HG03469 (cell line): ENCODE measurements around the gene MYCBP2.
"Not testable (repeated sequence)": the region's sequence is repeated elsewhere in the genome, so short reads cannot be mapped to it uniquely, and the experiment has no call there.

ENCODE experiments used
- ATAC-seq: cut with Tn5 transposase; IDR thresholded peaks from one replicate; pipeline ENCODE4 v1.9.1; 2021; ENCODE audit warnings: mild to moderate bottlenecking, moderate library complexity, moderate number of reproducible peaks; ENCODE audit not compliant: unreplicated experiment

Gene MYCBP2

GRCh38 chr13:77299587-77299986 is 27.3 kb downstream of the MYCBP2 start:
- no peak for ATAC-seq

GRCh38 chr13:77298426-77298825 is 28.5 kb downstream of the MYCBP2 start:
- ATAC-seq: peak; percentile 53

- ATAC-seq: no peak
Observed at GRCh38 chr13:77291774-77292173, 35.1 kb downstream of the MYCBP2 start.

- no peak for ATAC-seq
Observed at GRCh38 chr13:77290342-77290741, 36.6 kb downstream of the MYCBP2 start.

DNA sequence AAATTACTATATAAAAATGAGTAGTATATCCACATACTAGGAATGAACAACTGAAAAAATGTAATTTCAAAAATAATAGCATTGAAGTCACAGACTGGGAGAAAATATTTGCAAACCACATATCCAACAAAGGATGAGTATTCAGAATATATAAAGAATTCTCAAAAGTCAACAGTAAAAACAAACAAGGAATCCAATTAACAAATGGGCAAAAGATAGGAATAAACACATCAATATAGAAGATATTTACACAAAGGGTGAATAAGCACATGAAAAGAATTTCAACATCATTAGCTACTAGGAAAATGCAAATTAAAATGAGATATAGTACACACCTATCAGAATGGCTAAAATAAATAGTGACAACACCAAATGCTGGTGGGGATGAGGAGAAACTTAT is 37.0 kb downstream of the MYCBP2 start:
- no peak for ATAC-seq

DNA sequence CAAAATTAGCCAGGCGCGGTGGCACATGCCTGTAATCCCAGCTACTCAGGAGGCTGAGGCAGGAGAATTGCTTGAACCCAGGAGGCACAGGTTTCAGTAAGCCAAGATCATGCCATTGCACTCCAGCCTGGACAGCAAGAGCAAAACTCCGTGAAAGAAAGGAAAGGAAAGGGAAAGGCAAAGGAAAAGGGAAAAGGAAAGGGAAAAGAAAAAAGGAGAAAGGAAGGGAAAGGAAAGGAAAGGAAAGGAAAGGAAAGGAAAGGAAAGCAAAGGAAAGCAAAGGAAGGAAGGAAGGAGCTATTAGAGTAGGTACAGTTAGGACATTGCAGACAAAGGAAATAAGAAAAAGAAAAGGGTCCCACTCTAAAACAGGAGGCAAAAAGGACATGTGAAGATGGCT is 41.3 kb downstream of the MYCBP2 start:
- ATAC-seq: not testable (repeated sequence)

DNA sequence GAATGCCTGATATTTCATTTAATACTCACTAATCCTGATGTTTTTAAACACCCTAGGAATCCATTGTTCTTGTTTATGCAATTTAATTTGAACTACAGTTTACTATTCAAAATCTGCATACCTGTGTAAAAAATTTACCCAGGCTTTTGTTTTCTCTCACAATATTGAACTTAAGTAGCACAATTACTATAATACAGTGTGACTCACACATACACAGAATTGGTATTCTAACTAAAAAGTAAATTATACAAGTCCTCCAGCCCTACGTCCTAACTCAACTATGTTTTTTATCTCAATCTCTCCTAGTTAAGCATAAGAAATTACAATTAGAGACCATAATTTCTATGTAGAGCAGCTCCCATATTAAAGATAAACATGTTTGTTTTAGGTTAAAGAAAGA is 41.8 kb downstream of the MYCBP2 start:
- no peak for ATAC-seq

DNA sequence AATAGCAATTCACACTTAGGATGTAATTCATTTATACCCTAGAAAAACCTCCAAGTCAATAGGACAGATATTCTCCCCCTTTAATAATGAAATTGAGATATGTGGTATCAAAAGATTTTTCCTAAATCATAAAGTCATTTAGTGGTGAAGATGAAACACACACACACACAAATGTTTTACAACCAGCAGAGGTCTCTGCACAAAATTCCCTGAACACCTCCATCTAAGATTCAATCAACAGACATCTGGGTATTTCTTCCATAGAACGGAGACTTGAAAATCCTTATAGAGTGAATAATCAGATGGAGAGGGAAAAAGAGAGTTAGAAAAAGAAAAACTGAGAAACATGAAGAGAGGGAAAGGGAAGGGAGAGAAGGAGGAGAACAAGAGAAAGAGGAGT is 52.8 kb downstream of the MYCBP2 start:
- no peak for ATAC-seq

DNA sequence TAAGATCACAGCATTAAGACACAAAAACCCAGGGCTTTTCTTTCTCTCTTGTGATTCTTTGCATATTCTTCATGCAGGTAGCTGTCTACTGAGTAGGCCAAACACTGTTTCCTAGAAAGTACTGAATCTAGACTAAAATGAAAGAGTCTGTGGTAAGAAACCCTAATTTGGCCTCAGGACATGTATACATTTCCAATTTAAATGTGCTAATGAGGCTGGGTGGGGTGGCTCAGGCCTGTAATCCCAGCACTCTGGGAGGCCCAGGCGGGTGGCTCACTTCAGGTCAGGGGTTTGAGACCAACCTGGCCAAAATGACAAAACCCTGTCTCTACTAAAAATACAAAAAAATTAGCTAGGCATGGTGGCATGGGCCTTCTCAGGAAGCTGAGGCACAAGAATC is 57.8 kb downstream of the MYCBP2 start:
- ATAC-seq: no peak

DNA sequence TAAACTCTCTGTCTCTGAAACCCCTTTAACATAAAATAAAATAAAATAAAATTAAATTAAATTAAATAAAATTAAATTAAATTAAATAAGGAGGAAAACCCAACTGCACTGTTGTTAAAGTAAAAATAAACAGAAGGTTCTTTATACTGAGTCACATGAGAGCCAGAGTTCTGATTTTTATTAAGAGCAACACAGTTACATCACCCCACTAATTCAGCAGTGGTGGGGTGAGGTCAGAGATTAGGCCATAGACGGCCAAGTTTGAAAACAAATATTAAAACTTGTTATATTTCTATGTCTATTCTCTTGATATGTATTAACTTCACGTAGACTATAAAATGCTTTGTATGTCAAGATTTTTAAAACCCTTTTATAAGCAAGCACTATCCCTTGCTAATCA is 59.5 kb downstream of the MYCBP2 start:
- no peak for ATAC-seq

GRCh38 chr13:77265336-77265735 is 61.6 kb downstream of the MYCBP2 start:
- no peak for ATAC-seq

- no peak for ATAC-seq
Observed at GRCh38 chr13:77262198-77262597, 64.7 kb downstream of the MYCBP2 start.

- no peak for ATAC-seq
Observed at GRCh38 chr13:77250975-77251374, 75.9 kb downstream of the MYCBP2 start.

- ATAC-seq: not testable (repeated sequence)
Observed at GRCh38 chr13:77245224-77245623, 81.7 kb downstream of the MYCBP2 start.

DNA sequence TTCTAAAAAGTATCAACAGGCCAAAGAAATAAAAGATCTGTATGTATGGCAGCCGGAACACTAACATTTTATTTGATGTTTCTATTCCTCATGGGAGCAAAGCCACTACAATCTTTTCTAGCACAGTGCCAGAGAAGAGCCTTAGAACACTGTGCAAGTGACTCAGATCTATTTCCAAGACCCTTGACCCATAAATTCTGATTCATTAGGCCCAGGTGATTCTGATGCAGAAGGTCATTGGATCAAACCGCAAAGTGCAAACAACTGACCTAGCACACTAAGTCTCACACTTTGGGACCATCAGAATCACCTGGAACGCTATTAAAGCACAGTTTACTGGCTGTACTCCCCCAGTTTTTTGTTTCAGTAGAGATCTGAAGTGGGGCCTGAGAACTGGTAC is 87.6 kb downstream of the MYCBP2 start:
- no peak for ATAC-seq

DNA sequence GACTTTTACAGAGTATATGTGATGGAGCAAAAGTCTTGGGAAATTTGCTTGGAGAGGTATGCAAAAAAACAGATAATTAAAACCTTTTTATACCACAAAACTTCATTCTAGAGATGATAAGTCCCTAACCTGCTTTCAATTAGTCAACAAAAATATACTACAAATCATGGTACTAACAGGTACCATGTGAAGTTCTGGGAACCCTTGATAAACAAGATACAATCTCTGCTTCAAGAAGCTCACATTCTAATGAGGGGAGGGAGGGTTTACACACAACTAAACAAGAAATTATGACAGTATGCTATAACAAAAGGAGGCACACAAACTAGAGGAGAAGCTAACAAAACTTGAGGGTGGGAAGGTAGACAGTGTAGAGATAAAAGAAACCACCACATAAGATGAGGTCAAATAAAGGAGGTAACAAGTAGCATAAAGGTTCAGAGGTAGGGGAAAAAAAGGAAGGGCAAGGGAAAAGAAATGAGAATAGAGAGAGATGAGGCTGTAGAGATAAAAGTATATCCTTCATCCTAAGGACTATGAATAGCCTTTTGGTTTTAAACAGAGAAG is 91.4 kb downstream of the MYCBP2 start:
- ATAC-seq: no peak

DNA sequence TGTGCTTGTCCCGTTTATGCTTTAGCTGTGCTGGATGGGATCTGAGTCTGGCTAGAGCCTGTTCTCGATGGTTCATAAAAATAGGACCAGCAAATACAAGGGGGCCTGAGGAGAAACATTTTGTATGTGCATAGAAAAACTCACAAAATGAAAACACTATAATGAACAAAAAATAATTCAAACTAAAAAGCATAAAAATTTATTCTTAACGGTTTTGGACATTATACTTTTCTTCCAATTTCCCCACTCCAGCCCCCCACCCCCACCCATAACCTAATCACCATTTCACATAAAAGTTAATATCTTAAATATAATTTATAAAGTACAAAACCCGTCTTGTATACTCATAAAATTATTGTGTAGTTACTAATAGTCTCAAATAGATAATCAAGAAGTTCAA is 93.7 kb downstream of the MYCBP2 start:
- ATAC-seq: no peak

GRCh38 chr13:77230560-77230959 is 96.3 kb downstream of the MYCBP2 start:
- ATAC-seq: no peak

DNA sequence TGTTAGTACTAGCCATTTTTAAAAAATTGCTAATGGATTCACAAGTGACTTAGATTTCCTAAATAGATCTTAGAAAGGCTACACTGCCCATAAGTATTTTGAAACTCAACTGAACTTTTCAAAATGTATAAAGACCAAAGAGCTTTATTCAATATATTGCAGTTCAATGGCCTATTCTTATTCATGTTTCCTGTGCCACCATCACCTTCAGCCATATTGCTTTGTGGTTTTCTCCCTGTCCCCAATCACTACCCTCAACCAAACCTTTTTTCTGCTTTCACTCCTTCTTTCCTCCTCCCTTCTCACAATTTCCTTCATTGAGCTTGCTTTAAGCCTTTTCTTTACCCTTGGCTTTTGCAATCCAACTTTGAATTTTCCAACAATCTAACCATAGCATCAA is 100.9 kb downstream of the MYCBP2 start:
- ATAC-seq: no peak

GRCh38 chr13:77222909-77223308 is 104.0 kb downstream of the MYCBP2 start:
- ATAC-seq: no peak

DNA sequence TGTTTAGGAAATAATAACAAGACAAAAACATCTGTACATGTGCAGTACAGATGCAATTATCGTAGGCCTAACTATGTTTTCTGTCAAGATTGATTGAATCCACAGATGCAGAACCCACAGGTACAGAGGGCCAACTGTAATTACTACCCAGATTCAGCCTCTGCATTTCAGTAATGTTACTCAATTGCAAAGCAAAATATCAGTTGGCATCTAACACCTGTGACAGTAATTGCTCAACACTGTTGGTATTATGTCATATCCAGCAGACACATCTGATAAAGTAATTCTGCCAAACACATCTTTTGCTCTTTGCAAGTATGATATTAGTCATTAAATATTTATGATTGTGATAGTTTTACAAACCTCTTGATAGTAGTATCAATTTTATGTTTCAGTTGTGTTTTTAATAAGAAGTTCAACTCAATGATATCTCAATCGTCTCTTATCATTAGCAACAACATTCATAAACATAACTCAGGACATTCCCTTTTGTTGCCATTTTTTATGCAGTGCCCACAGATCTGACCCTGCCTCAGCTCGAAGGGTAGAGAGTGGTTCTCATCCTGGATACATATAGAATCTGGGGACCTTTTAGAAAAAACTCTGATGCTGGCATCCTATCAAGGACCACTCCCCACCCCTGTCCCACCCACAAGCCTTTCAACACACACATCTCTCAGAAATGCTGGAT is 104.7 kb downstream of the MYCBP2 start:
- no peak for ATAC-seq

DNA sequence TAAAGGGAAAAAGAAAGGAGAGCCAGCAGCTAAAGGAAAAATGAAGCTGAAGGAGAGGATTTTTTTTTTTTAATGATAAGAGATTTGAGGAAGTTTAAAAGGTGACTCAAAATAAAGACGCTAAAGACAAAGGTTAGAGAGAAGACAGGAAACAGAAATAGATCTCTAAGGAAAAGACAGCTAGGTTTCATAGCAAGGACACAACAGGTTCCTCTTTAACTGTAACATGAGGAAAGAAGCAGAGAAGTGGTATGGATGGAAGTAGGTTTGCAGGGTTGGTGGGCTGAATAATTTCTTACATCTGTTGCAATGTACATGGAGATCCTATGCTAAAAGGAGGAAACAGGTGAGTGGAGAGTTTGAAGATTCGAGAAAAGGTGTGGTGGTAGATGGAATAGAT is 107.5 kb downstream of the MYCBP2 start:
- ATAC-seq: no peak

- no peak for ATAC-seq
Observed at GRCh38 chr13:77218274-77218673, 108.6 kb downstream of the MYCBP2 start.
